ENCODE results near the gene GNAT1.

DNA sequence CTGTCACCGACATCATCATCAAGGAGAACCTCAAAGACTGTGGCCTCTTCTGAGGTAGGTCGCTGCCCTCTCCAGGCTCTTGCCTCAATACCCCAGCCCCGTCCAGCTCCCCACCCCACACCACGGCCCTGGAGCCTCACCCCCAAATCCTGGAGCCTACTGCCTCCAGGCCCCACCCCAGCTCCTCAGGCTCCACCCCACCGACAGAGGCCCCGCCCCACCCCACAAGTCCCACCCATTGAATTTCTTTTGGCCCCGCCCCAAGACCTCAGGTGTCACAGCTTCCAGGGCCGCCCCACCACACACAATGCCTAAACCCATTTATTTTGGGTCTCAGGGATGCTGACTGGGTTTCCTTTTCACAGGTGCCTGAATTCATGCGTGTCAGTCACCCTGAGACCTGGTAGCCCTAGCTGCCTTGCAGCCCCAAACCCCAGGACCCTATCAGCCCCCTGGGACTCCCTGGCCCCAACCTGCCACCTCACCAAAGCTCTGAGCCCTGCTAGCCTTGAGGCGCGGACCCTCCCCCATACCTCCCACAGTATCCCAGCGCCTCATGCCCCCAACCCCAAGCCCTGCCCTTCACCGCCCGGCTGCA lies 3.6 kb downstream of the GNAT1 start:
- no peak for TF ChIP-seq POLR2A (IDR thresholded peaks at IDR 0.05; ENCODE audit: low read depth, low read length)
- no peak for TF ChIP-seq TAF1 (IDR thresholded peaks at IDR 0.05; ENCODE audit: borderline replicate concordance, low read depth, low read length)
